Prostate gland (tissue), 2 donors: ENCODE results near the gene RIMOC1.

ENCODE experiments used
- POLR2A ChIP-seq: fragments of 450-650 bp; IDR thresholded peaks from one replicate; pipeline ENCODE4 v1.6.1; 2016; ENCODE audit warnings: antibody characterized with exemption, mild to moderate bottlenecking
- TF ChIP-seq, protein P1 (sequence below), 4 experiments: fragments of 200-600 bp in 2 of 4; fragments of 450-650 bp in 2 of 4; sonication (generic) in 2 of 4; IDR thresholded peaks; 1 replicate in 3 of 4; 2 replicates in 1 of 4; pipeline ENCODE4 v1.5.1; 2016 to 2019; ENCODE audit warnings: antibody characterized with exemption in 4 of 4, mild to moderate bottlenecking in 2 of 4, moderate library complexity in 2 of 4

DNA sequence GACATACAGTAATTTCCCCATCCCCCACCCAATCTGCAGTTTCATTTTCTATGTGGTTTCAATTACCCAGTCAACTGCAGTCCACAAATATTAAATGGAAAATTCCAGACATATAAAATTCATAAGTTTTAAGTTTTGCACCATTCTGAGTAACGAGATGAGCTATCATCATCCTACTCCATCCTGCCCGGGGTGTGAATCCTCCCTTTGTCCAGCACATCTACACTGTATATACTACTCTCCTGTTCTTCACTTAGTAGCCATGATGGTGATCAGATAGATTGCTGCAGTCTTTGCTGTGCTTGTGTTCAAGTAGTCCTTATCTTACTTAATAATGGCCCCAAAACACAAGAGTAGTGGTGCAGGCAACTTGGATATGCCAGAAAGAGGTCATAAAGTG, 45.3 kb upstream of the RIMOC1 start:
- TF ChIP-seq POLR2A = no peak
- TF ChIP-seq, protein P1, sequence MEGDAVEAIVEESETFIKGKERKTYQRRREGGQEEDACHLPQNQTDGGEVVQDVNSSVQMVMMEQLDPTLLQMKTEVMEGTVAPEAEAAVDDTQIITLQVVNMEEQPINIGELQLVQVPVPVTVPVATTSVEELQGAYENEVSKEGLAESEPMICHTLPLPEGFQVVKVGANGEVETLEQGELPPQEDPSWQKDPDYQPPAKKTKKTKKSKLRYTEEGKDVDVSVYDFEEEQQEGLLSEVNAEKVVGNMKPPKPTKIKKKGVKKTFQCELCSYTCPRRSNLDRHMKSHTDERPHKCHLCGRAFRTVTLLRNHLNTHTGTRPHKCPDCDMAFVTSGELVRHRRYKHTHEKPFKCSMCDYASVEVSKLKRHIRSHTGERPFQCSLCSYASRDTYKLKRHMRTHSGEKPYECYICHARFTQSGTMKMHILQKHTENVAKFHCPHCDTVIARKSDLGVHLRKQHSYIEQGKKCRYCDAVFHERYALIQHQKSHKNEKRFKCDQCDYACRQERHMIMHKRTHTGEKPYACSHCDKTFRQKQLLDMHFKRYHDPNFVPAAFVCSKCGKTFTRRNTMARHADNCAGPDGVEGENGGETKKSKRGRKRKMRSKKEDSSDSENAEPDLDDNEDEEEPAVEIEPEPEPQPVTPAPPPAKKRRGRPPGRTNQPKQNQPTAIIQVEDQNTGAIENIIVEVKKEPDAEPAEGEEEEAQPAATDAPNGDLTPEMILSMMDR (IDR thresholded peaks at IDR 0.05) = no peak
